Nephron (organoid): ENCODE measurements around the gene MLLT11.
A peak's percentile ranks its signal among the peaks of the same experiment; 100 is the strongest.

Experiments
- H3K27ac Mint-ChIP-seq, 3 experiments: 2 replicates each; pipeline ENCODE4 v1.8.0; 2020; ENCODE audit warnings: mixed read lengths in 3 of 3, mild to moderate bottlenecking in 2 of 3, moderate library complexity in 1 of 3
- H3K27me3 Mint-ChIP-seq: 2 replicates; pipeline ENCODE4 v1.8.0; 2021; ENCODE audit warnings: low read depth, mild to moderate bottlenecking, moderate library complexity, mixed read lengths
- H3K36me3 Mint-ChIP-seq: 2 replicates; pipeline ENCODE4 v1.8.0; 2020; ENCODE audit warnings: low read depth, mixed read lengths
- H3K4me1 Mint-ChIP-seq: 2 replicates; pipeline ENCODE4 v1.8.0; 2020; ENCODE audit warnings: mixed read lengths
- H3K4me3 Mint-ChIP-seq, 3 experiments: 2 replicates each; pipeline ENCODE4 v1.8.0; 2020; ENCODE audit warnings: mild to moderate bottlenecking in 3 of 3, mixed read lengths in 3 of 3, moderate library complexity in 2 of 3
- H3K9me3 Mint-ChIP-seq: 2 replicates; pipeline ENCODE4 v1.8.0; 2020; ENCODE audit warnings: mixed read lengths
- CTCF ChIP-seq, 3 experiments: fragments of 200-600 bp; sonication (generic); IDR thresholded peaks; one replicate each; pipeline ENCODE4 v1.5.0; 2021; ENCODE audit warnings: antibody characterized with exemption in 3 of 3; ENCODE audit not compliant: unreplicated experiment in 3 of 3

Gene MLLT11

DNA sequence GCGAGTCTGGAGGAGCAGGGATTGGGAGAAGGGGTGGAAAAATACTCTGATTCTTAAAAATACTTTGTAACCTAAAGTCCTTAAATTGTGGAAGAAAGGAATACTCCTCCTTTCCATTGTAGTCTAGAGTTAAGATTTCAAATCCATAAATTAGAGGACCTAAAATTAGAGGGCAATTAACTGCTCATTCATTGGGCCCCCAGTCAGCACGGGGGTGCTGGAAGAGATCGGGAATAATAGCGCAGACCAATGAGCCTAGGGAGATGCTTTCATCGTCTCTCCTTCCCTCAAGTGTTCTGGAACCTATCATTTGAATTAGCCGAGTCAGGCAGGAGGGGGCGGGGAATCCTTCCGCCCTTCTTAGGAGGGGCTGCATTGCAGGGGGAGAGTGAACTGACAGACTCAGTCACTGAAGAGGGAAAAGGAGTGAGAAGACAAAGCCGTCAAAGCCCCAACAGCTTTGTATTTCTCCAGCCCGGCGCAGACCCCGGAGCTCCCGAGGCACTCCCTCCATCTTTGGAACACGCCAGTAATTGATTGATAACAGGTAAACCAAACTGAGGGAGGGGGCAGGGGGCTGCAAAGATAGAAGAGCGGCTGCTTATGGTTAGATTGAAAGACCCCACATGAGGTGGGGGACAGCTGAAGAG, at the start of gene MLLT11:
MLLT11 (plus strand) TSS at position 391 of the 650 bp plus-strand sequence. CDS start 6,828 bp downstream, outside the sequence.
- no peaks in the 10 kb centered on the region for H3K27me3 Mint-ChIP-seq
- H3K4me3 Mint-ChIP-seq = peak within 1 kb of the TSS; percentile 90 to 97 (median 94)
- peaks cover 54% of the 10 kb centered on the region for H3K4me1 Mint-ChIP-seq
- H3K27ac Mint-ChIP-seq = peak within 1 kb of the TSS; percentile 92 to 98 (median 95)
- H3K9me3 Mint-ChIP-seq = no peaks in the 10 kb centered on the region
- peaks cover 19% of the 10 kb centered on the region for H3K36me3 Mint-ChIP-seq
- TF ChIP-seq CTCF (IDR thresholded peaks at IDR 0.05; ENCODE audit: unreplicated experiment in 3 of 3) = no peak

GRCh38 chr1:151011154-151011850, 48.9 kb upstream of the MLLT11 start:
- peaks cover 4% of the 10 kb centered on the region for H3K36me3 Mint-ChIP-seq
- H3K27me3 Mint-ChIP-seq = no peaks in the 10 kb centered on the region
- no peak for TF ChIP-seq CTCF (IDR thresholded peaks at IDR 0.05; ENCODE audit: unreplicated experiment in 3 of 3)
- H3K4me1 Mint-ChIP-seq = peaks cover 52% of the 10 kb centered on the region
- H3K4me3 Mint-ChIP-seq = peak overlapping the region; percentile 11 to 68 (median 58)
- H3K9me3 Mint-ChIP-seq = no peaks in the 10 kb centered on the region
- H3K27ac Mint-ChIP-seq = peak overlapping the region; percentile 55 to 92 (median 75)

DNA sequence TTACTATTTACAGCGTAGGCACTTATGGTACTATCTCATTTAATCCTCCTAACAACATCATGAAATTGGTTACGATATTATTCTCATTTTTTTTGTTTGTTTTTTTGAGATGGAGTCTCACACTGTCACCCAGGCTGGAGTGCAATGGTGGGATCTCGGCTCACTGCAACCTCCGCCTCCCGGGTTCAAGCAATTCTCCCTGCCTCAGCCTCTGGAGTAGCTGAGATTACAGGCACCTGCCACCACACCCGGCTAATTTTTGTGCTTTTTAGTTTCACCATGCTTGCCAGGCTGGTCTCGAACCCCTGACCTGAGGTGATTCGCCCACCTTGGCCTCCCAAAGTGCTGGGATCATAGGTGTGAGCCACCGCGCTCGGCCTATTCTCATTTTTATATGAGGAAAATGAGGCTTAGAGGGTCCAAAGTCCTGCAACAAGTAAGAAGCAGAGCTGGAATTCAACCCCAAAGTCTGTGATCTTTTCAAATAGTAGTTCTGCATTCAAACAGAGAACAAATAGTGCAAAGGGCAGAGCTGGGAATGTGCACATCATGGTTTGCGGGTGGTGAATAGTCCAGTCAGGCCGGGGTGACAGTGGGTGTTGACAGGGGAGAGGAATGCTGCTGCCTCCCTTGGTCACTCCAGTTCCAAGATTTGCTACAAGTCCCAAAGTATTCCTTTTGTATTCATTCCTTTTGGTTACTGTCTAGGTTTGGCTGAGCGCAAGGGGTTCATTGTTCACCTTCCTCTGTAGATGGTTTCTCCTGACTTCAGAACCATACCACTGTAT, 47.3 kb upstream of the MLLT11 start:
- peaks cover 37% of the 10 kb centered on the region for H3K4me1 Mint-ChIP-seq
- H3K4me3 Mint-ChIP-seq = peak overlapping the region; percentile 9 to 61 (median 24)
- H3K9me3 Mint-ChIP-seq = no peaks in the 10 kb centered on the region
- H3K27me3 Mint-ChIP-seq = no peaks in the 10 kb centered on the region
- TF ChIP-seq CTCF (IDR thresholded peaks at IDR 0.05; ENCODE audit: unreplicated experiment in 3 of 3) = no peak
- H3K36me3 Mint-ChIP-seq = peaks cover 5% of the 10 kb centered on the region
- peak overlapping the region; percentile 86 to 95 (median 92) for H3K27ac Mint-ChIP-seq

DNA sequence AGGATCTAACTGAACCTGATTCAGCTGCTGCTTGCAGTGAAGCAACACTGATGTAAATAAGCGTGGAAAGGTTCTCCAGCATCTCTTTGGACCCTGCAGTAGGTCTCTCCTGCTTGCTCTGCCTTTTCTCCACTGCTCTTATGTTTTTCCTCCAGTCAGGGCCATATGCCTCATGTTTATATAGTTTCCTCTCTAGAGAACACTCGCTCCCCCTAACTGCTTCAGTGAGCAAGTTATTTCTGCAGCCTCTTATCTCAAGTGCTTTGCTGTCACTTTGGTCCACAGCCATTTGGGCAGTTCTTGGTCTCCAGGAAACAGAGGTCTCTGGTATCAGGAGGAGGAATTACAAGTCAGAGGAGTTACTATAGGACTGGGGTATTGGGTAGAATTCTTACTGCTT, 46.7 kb upstream of the MLLT11 start:
- no peaks in the 10 kb centered on the region for H3K27me3 Mint-ChIP-seq
- TF ChIP-seq CTCF (IDR thresholded peaks at IDR 0.05; ENCODE audit: unreplicated experiment in 3 of 3) = peak in 1 of 3 experiments; percentile 15
- H3K36me3 Mint-ChIP-seq = peaks cover 12% of the 10 kb centered on the region
- no peaks in the 10 kb centered on the region for H3K9me3 Mint-ChIP-seq
- peaks cover 35% of the 10 kb centered on the region for H3K4me1 Mint-ChIP-seq
- H3K27ac Mint-ChIP-seq = peak overlapping the region; percentile 86 to 95 (median 92)
- H3K4me3 Mint-ChIP-seq = peak overlapping the region; percentile 9 to 61 (median 24)

DNA sequence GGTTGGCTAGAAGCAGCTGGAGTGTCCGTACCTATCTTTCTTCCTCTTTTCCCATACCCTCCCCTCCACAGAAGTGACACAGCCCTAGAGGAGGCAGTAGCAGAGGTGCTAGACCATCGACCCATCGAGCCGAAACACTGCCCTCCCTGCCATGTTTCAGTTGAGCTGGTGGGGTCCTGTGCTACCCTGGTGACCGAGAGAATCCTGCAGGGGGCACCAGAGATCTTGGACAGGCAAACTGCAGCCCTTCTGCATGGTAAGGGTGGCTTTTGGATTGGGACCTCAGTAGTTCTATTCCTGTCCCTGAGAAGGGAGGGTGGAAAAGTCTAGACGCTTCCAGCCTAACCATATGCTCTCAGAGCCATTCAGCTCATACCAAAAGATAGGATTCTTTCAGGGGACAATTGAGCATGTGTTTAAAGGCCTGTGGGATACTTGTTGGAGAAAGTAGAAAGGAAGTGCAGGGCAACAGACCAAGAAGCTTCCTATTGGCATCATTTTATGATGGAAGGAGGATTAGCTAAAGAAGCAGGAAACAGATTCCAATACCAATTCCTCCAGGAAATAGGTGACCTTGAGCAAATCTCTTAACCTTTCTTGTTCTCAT, 35.6 kb upstream of the MLLT11 start:
- Mint-ChIP-seq H3K27me3 (no peaks in the 10 kb centered on the region), H3K36me3 (peaks cover 44% of the 10 kb centered on the region)

More for the DNA sequence above, 35.6 kb upstream of the MLLT11 start:
- peak; percentile 46 to 64 (median 53) for TF ChIP-seq CTCF (IDR thresholded peaks at IDR 0.05; ENCODE audit: unreplicated experiment in 3 of 3)
- Mint-ChIP-seq H3K4me3 (no peak overlapping the region), H3K9me3 (no peaks in the 10 kb centered on the region), H3K27ac (peak overlapping the region; percentile 67 to 84 (median 74)), H3K4me1 (peaks cover 14% of the 10 kb centered on the region)
